GM10847 (cell line): Measurements from ENCODE around the gene SUN2.

Experiments
- POLR2A ChIP-seq: IDR thresholded peaks from 2 replicates; pipeline ENCODE4 v1.6.1; 2011; ENCODE audit not compliant: insufficient read length; ENCODE audit errors: extremely low read depth

Gene SUN2

DNA sequence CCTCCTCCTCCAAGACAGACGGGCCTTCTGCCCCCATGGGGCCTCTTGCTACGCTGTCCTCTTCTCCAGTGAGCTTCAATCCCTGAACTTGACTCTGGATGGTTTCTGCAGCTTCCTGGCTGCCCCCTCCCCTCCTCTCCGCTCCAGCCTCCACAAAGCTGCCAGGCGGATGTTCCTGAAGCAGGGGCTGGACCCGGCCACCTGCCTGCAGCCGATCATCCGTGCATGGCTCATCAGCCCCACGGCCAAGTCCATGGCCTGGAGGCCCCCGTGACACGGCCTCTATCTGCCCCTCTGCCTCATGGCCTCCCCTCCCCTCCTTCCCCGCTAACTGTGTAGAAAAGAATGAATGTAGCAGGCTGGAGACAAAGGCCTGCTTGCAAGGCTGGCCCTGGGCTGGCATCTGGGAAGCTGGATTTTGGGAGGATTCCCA lies 6.8 kb upstream of the SUN2 start:
- TF ChIP-seq POLR2A: no peak

DNA sequence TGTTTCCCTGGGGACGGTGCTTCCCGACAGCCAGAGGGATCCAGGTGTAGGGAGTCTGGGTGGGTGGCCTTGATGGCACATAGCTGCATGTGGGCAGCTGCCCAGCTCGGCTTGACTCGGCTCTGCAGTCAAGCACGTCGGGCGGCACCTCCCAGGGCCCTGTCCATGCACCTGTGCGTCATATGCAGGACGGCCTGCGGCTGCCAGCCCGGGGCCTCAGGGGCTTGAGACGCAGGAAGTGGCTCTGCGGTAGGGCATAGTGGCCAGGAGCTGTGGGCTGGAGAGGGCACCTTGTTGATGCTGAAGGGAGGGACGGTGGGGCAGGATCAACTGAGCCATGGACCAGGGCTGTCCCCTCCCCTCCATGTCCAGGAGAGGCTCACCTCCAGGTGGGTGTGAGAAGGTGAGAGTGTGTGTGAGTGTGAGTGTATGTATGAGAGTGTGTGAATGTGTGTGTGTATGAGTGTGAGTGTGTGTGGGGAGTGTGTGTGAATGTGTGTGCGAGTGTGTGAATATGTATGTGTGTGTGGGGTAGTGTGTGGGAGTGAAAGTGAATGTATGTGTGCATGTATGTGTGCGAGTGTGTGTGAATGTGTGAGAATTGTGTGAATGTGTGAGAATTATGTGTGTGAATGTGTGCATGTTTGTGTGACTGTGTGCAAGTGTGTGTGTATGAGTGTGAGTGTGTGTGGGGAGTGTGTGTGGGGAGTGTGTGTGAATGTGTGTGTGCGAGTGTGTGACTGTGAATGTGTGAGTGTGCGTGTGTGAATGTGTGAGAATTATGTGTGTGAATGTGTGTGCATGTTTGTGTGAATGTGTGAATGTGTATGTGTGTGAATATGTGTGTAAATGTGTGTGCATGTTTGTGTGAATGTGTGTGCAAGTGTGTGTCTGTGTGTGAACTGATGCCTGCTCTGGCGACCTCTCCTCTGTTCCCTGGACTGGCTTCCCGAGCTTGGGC lies 5.7 kb upstream of the SUN2 start:
- no peak for TF ChIP-seq POLR2A

DNA sequence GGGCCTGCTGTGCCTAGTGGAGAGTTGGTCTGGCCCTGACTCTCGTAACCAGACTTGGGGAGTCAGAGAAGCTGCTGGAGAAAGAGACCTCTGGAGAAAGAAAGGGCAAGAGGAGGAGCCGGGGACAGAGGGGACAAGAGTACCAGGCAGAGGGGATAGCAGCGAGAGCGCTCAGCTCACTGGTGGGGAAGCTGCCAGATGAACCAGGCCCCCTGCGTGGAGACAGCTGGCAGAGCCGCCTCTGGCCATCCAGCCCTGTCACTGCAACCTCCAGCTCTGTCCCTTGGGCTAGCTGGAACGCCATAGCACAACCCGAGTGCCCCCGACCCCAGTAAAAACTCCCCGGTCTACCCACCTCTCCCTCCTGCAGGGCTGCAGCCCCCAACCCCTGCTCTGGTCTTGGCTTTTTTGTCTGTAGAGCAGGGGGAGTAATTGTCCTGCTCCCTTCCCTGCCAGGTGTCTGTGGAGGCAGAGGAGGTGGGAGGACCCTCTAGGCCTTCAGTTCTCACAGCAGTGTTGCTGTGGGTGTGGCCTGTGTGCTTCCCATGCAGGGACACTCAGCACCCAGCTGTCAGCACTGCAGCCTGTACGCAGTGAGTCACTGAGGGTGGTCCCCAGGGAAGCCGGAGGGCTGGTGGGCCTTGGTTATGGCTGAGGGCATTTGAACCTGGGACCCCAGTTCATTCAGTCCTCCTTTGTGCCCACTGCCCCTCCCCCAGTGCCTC lies 4.8 kb upstream of the SUN2 start:
- no peak for TF ChIP-seq POLR2A

DNA sequence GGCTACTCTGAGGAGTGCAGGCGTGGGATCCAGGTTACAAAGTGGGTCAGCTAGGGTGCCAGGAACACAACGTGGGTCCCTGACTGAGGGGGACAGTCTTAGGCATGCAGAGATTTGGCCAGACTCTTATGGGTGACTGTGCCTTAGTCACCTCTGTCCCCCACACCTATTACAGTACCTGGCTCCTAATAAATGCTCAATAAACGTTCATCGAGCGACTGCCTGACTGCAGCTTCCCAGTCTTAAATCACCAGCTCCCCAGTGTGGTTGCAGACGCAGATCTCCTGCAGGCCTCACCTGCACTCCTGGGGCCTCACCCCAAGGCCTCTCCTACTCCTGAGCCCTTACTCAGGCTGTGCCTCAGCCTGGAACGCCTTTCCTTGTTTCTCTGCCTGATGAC lies 3.2 kb upstream of the SUN2 start:
- no peak for TF ChIP-seq POLR2A

DNA sequence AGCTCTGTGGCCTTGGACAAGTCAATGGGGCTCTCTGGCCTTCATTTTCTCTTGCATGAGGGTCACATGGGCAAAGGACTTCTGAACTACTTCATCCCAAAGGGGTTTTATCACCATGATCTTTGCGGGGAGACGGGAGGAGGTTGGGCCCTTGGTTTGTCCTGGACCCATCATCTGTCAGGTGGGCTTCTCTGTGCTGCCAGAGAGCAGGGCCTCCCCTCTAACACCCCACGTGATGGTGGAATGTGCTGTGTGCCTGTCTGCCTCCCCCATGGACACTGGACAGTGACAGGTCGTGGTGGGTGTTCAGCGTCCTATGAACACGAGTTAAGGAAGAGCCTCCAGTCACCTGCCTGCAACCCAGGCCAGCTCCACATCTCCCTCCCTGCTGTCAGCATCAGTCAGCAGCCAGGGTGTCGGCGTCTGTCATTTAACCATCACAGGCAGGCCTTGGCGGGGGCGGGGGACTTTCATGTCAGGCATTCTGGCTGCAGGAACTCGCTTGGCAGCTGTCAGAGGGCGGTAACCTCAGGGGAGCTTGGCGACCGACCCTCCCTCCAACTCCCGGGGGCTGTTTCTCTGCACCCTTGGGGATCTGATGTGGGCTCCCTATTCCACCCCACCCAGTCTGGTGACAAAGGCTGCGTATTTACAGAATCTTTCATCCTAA lies 2.6 kb upstream of the SUN2 start:
- TF ChIP-seq POLR2A: no peak

DNA sequence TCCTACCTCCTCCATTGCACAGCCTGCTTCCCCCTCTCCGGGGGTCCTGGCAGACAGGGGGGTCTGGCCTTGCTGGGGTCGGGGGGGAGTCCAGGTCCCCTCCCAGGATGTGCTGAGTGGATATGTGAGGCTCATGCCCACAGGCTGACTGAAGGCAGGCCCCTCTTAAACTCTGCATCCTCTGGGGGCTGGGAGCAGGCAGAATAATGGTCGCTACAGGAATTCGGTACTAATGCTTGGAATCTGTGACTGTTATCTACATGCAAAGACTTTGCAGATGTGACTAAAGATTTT lies 1.6 kb upstream of the SUN2 start:
- TF ChIP-seq POLR2A: no peak

DNA sequence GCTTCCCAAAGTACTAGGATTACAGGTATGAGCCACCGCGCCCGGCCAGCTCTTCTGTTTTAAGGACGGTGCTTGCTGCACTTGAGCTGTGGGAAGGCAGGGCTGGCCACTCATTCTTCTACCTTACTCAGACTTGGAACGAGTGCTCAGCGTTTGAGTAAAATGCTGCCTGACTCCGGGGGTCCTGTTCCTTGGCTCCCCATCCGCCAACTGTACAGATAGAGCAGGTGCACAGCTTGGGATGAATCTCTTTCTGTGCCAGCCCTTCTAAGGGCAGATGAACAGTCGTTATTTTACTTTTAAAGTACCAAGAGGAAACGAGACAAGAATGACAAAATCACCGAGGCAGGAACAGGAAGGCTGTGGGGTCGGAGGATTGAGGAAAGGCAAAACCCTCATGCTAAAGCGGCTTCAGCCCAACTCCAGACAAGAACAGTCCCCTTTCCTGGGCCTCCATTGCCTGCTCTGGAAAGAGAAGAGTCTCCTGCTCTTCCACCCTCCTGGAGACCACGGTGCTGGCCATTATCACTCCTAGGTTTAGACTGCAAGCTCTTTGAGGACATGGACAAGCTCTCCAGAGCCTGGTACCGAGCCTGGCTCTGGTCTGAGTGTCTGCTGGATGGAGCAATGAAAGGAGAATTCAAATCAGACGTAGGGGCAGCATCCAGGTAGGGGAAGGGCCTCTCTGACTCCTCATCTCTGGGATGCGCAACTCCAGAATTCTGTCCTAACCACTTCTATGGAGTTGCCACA lies 1.1 kb upstream of the SUN2 start:
- TF ChIP-seq POLR2A: no peak

DNA sequence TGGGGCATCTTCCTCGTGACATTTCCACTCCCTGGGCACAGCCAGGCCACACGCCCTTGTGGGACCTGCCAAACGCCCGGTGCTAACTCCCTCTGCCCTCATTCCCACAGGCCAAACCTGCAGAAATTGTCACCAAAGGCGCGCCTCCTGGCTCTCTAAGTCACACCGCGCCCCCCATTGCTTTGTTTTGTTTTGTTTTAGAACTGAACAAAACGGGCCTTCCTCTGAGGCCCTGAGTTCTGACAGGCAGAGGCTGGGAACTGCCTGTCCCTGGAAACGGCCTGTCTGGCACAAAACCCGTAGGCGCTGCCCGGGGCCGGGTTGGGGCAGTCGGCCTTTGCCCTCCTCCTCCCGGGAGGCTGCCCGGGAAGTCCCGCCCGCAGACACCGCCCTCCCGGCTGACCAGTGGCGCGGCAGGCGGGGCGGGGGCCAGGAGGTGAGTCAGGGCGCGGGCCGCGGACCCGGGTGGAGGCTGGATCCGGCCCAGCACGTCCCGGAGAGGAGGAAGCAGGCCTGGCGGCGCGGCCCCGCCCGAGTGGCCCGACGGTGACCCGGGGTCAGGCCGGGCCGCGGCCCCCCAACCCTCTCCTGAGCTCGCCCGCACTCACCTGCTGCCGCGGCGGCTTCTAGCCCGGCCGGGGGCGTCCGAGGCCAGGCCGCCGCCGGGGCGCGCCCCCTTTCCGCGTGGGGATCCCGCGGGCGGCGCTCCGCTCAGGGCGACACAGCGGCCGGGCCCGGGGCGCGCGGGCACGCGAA lies 465 bp downstream of the SUN2 start:
- peak; percentile 9 for TF ChIP-seq POLR2A

DNA sequence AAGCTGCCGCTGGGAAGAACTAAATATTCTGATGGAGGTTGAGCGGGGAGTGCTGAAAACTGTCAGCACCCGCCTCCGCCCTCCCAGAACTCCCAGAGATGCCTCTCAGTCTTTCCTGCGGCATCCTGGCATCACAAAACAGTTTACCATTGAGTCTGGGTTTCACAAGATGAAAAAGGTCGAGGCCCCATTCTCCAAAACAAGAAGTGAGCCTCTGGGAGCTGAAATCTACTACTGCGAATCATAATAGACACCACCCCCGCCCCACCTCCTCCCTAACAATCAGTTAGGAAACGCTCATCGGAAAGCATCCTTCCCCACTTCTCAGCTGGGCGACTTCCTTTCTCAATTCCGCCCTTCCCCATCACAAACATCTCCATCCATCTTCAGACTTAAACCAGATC lies 1.0 kb downstream of the SUN2 start:
- TF ChIP-seq POLR2A: no peak

DNA sequence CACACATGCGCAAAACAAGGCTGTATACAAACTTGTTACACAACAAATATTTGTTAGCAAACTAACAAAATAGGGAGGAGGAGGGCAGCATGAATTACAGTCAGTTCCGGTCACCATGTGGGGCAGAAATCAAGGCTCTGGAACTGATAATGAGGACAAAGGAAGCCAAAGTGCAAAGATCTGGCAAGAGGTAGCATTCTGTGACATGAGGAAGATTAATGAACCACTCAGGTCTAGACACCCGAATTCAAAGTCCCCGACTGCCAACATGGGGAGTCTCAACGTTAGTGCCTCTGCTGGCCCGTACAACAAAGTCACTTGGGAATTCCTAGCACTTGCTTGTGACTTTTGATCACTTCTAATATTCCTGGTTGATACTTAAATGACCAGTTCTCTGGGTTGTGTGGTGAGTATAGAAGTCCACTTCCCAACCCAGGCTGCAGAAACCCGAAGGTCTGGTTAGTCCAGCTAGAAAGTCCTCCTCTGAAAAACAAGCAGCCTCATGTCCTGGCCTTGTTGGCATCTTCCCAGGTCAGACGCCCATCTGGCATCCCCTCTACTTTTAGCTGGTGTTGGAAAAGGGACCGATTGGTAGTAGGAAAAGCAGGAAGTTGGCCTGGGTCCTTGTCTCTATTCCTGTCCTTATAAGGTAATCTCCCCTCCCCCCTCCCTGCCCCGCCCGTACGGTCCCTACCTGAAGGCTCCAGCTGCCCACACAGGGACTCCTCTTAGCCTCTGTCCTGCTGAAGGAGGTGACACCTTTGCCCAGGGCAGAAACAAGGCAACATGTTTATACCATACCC lies 1.6 kb downstream of the SUN2 start:
- TF ChIP-seq POLR2A: no peak

DNA sequence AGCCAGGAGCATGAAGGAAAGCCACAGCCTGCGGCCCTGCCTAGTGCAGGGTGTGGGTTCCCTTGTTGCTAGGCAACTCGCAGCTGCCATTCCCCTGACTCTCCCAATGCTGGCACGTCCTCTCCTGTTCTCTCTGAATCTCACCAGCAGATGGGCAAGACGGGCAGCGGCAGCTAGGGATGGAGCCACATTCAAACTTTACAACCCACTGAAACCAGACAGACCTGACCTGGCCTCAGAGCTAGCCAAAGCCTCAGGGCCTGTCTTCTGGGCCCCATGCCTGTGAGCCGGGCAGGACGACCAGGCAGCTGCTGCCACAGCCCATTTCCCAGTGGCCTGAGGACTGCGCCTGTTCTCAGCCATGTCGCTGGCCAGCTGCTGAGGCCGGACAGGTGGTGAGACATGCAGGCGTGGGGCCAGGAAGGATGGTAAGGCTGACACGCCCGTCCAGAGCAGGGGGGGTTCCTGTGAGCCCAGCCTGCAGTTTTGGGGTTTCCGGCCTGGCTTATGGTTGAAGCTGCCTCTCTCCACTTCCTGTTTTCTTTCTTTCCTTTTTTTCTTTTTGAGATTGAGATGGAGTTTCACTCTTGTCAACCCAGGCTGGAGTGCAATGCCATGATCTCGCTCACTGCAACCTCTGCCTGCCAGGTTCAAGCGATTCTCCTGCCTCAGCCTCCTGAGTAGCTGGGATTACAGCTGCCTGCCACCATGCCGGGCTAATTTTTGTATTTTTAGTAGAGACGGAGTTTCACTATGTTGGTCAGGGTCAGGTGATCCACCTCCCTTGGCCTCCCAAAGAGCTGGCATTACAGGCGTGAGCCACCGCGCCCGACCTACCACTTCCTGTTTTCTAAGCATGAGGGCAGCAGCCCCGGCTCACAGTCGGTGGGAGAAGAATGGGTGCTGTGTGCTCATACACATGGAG lies 4.1 kb downstream of the SUN2 start:
- TF ChIP-seq POLR2A: peak; percentile 26

DNA sequence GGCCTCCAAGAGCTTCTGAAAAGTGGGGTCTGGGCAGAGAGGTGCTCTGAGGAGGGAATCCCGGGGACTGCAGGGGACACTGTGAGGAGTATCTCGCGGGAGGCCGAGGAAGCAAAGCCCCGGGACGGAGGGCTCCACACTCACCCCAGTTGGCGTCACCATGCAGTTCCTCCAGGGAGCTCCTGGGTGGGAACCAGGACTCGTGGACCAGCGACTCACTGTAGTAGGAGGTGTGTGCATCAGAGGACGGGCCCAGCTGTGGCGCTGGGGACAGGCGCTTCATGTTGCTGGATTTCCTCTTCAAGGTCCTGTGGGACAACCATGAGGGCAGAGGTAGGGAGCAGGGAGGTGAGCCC lies 4.8 kb downstream of the SUN2 start:
- no peak for TF ChIP-seq POLR2A

DNA sequence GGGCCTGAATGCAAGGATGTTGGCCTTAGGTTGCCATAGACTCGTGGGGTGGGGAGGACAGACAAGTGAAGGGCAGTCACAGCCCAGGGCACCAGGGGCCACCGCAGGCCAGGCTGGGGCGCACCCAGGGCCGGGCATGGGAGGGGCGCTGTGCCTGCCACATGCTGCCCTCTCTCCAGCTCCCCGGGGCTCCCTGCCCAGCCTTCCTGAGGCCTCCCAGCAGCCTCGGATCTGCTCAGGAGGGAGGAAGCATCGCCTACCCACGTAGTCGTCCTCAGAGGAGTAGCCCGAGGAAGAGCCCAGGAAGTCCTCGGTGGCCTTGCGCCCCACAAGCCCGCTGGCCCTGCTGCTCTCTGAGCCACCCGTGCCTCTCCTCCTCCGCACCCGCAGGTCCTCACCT lies 5.2 kb downstream of the SUN2 start:
- no peak for TF ChIP-seq POLR2A
